HCT116 (cell line): ENCODE measurements around the gene WDR35. TPM values are rescaled to one million over a fixed set of nuclear protein-coding genes. Genes with fewer than 3 reads are reported as not detected.

Experiments used
- ATAC-seq: fragments of 200-7000 bp; cut with Tn5 transposase; 2 replicates; pipeline ENCODE4 v1.9.1; 2020; ENCODE audit warnings: mild to moderate bottlenecking, moderate library complexity
- BruUV-seq: library from RNA; stranded (reverse); fragments of 400-500 nt; replicated peaks from 2 replicates; lab custom pipeline; 2021; lab: Mats Ljungman, UMichigan
- CTCF ChIA-PET: fragments of 300-600 bp; sonication (Branson Sonifier 250); formaldehyde crosslinking; loops from one replicate; lab custom pipeline; 2021; ENCODE audit warnings: antibody characterized with exemption; lab: Charles Lee
- POLR2A ChIA-PET: fragments of 300-600, 350-600 bp; sonication (Branson Sonifier 250); formaldehyde crosslinking; loops from one replicate; lab custom pipeline; 2021; ENCODE audit warnings: antibody characterized with exemption; lab: Charles Lee
- RAD21 ChIA-PET, 2 experiments: fragments of 300-600 bp; sonication (Branson Sonifier 250); formaldehyde crosslinking; loops; one replicate each; lab custom pipeline; 2023; ENCODE audit warnings: low total read pairs in 2 of 2; ENCODE audit not compliant: uncharacterized antibody in 2 of 2, unreplicated experiment in 2 of 2, low non-redundant PET in 1 of 2; lab: Charles Lee
- DNase-seq: peaks from one replicate; pipeline ENCODE4 v3.0.0-alpha.2; 2010; ENCODE audit warnings: low read depth, low spot score
- H2AFZ ChIP-seq: fragments of 200-600 bp; shearing (Covaris generic), sonication (generic); 2 replicates; pipeline ENCODE4 v1.6.1; 2017; ENCODE audit warnings: low read depth, mixed run types, mixed read lengths, antibody characterized with exemption, low read length; ENCODE audit not compliant: poor library complexity, severe bottlenecking
- H3K27ac ChIP-seq: 2 replicates; pipeline ENCODE4 v1.5.1; 2012; ENCODE audit warnings: low read depth, low read length
- H3K27me3 ChIP-seq: fragments of 200-600 bp; sonication (generic); 2 replicates; pipeline ENCODE4 v1.6.1; 2016; ENCODE audit warnings: mixed run types, low read length, mixed read lengths; ENCODE audit not compliant: insufficient read depth
- H3K36me3 ChIP-seq, 2 experiments: fragments of 200-500 bp in 1 of 2; fragments of 200-600 bp in 1 of 2; sonication (Bioruptor generic) in 1 of 2; sonication (generic) in 1 of 2; 2 replicates each; pipeline versions ENCODE4 v1.5.1 to v1.6.1; 2014 to 2016; ENCODE audit warnings: low read length in 2 of 2, inconsistent platforms in 1 of 2, mixed read lengths in 1 of 2, mixed run types in 1 of 2; ENCODE audit not compliant: insufficient read depth in 2 of 2, control insufficient read depth in 1 of 2
- H3K4me1 ChIP-seq, 2 experiments: fragments of 200-600 bp in 1 of 2; sonication (generic) in 1 of 2; 2 replicates each; pipeline versions ENCODE4 v1.5.1 to v1.6.1; 2012 to 2017; ENCODE audit warnings: low read length in 2 of 2, inconsistent platforms in 1 of 2, mild to moderate bottlenecking in 1 of 2, mixed read lengths in 1 of 2, mixed run types in 1 of 2, moderate library complexity in 1 of 2; ENCODE audit not compliant: insufficient read depth in 2 of 2, control insufficient read depth in 1 of 2
- H3K4me2 ChIP-seq: fragments of 200-600 bp; sonication (generic); 2 replicates; pipeline ENCODE4 v1.6.1; 2017; ENCODE audit warnings: mixed run types, low read length, mixed read lengths
- H3K4me3 ChIP-seq, 2 experiments: fragments of 200-600 bp in 1 of 2; sonication (generic) in 1 of 2; replicated peaks in 1 of 2; 2 replicates each; pipeline ENCODE4 v1.5.1; 2011 to 2016; ENCODE audit warnings: low read length in 2 of 2, control low read depth in 1 of 2, low read depth in 1 of 2, mild to moderate bottlenecking in 1 of 2, mixed read lengths in 1 of 2, mixed run types in 1 of 2
- H3K79me2 ChIP-seq: fragments of 200-600 bp; sonication (generic); 2 replicates; pipeline ENCODE4 v1.6.1; 2017; ENCODE audit warnings: mild to moderate bottlenecking, mixed run types, low read length, moderate library complexity, mixed read lengths; ENCODE audit not compliant: insufficient read depth
- H3K9ac ChIP-seq: fragments of 200-600 bp; sonication (generic); 2 replicates; pipeline ENCODE4 v1.6.1; 2016; ENCODE audit warnings: low read length, mixed read lengths
- H3K9me2 ChIP-seq: fragments of 200-600 bp; sonication (generic), shearing (Covaris generic); 2 replicates; pipeline ENCODE4 v1.6.1; 2017; ENCODE audit warnings: mixed run types, mild to moderate bottlenecking, moderate library complexity; ENCODE audit not compliant: insufficient read depth
- H3K9me3 ChIP-seq, 2 experiments: fragments of 200-500 bp in 1 of 2; fragments of 200-600 bp in 1 of 2; sonication (Bioruptor generic) in 1 of 2; sonication (generic) in 1 of 2; 2 replicates each; pipeline ENCODE4 v1.6.1; 2014 to 2017; ENCODE audit warnings: low read length in 2 of 2, mixed read lengths in 2 of 2, inconsistent platforms in 1 of 2, low read depth in 1 of 2, mild to moderate bottlenecking in 1 of 2, mixed run types in 1 of 2, moderate library complexity in 1 of 2; ENCODE audit not compliant: control insufficient read depth in 1 of 2, insufficient read depth in 1 of 2
- H4K20me1 ChIP-seq: fragments of 200-600 bp; sonication (generic), shearing (Covaris generic); 2 replicates; pipeline ENCODE4 v1.6.1; 2017; ENCODE audit warnings: mixed run types, mild to moderate bottlenecking, moderate library complexity; ENCODE audit not compliant: insufficient read depth
- CEBPB ChIP-seq: IDR thresholded peaks from 2 replicates; pipeline ENCODE4 v1.6.1; 2012; ENCODE audit warnings: low read depth
- CTCF ChIP-seq, 3 experiments: fragments of 200-600 bp in 1 of 3; sonication (generic) in 1 of 3; IDR thresholded peaks in 2 of 3; conservative IDR thresholded peaks in 1 of 3; 2 replicates each; pipeline ENCODE4 v1.5.1; 2012 to 2017; ENCODE audit warnings: low read depth in 2 of 3, low read length in 2 of 3, antibody characterized with exemption in 1 of 3, borderline replicate concordance in 1 of 3, control low read depth in 1 of 3, mild to moderate bottlenecking in 1 of 3, mixed read lengths in 1 of 3, mixed run types in 1 of 3, moderate library complexity in 1 of 3; ENCODE audit not compliant: insufficient read depth in 1 of 3
- ELF1 ChIP-seq: IDR thresholded peaks from 2 replicates; pipeline ENCODE4 v1.6.1; 2012; ENCODE audit warnings: low read depth, borderline replicate concordance
- FOSL1 ChIP-seq: IDR thresholded peaks from 2 replicates; pipeline ENCODE4 v1.6.1; 2012; ENCODE audit warnings: low read depth
- JUND ChIP-seq: IDR thresholded peaks from 2 replicates; pipeline ENCODE4 v1.6.1; 2012
- POLR2A ChIP-seq: IDR thresholded peaks from 2 replicates; pipeline ENCODE4 v1.7.0; 2011; ENCODE audit warnings: borderline replicate concordance; ENCODE audit not compliant: insufficient read depth, insufficient read length; ENCODE audit errors: extremely low read depth
- RAD21 ChIP-seq: IDR thresholded peaks from 2 replicates; pipeline ENCODE4 v1.6.1; 2012; ENCODE audit warnings: low read depth, mild to moderate bottlenecking
- SP1 ChIP-seq: IDR thresholded peaks from 2 replicates; pipeline ENCODE4 v1.6.1; 2012; ENCODE audit warnings: low read depth
- SRF ChIP-seq: IDR thresholded peaks from 2 replicates; pipeline ENCODE4 v1.6.1; 2012; ENCODE audit warnings: low read depth
- TCF7L2 ChIP-seq: IDR thresholded peaks from 2 replicates; pipeline ENCODE4 v1.7.0; 2011; ENCODE audit warnings: borderline replicate concordance, inconsistent platforms; ENCODE audit not compliant: insufficient read depth, insufficient read length; ENCODE audit errors: extremely low read depth
- ZNF274 ChIP-seq: fragments of 200-500 bp; sonication (Bioruptor generic); IDR thresholded peaks from 2 replicates; pipeline ENCODE4 v1.6.1; 2014; ENCODE audit warnings: mild to moderate bottlenecking, low read depth, low read length, inconsistent platforms
- intact Hi-C: fragments of 100-400 bp; cut with micrococcal nuclease; formaldehyde crosslinking; loops from 2 replicates; pipeline ENCODE4 v1.10.0; 2022
- total RNA-seq: library from RNA; stranded (reverse); gene quantifications from one replicate; pipeline ENCODE4 v1.2.1, GENCODE V29; 2021; ENCODE audit not compliant: unreplicated experiment
- TF ChIP-seq, protein P1 (sequence below): IDR thresholded peaks from 2 replicates; pipeline ENCODE4 v1.6.1; 2011; ENCODE audit warnings: mild to moderate bottlenecking, low read length, moderate library complexity; ENCODE audit not compliant: insufficient replicate concordance; ENCODE audit errors: extremely low read depth
- TF ChIP-seq, protein P2 (sequence below): IDR thresholded peaks from 2 replicates; pipeline ENCODE4 v1.6.1; 2012

Gene WDR35
- total RNA-seq, 1 experiment from 2014 or later = 9.6 TPM

GRCh38 chr2:19882286-19882685 is 107.6 kb downstream of the WDR35 start:
- Histone ChIP-seq H3K27me3 (0 out of 2 replicates have a peak, but pooled peaks cover 4% of the 10 kb centered on the region), H3K4me3 (no peak overlapping the region), H3K27ac (no peak overlapping the region), H3K9ac (no peak overlapping the region), H2AFZ (no peak overlapping the region), H4K20me1 (no peaks in the 10 kb centered on the region), H3K9me3 (no peaks in the 10 kb centered on the region), H3K79me2 (no peaks in the 10 kb centered on the region), H3K4me2 (no peak overlapping the region), H3K9me2 (no peaks in the 10 kb centered on the region), H3K4me1 (no peaks in the 10 kb centered on the region), H3K36me3 (no peaks in the 10 kb centered on the region)
- ChIA-PET RAD21 (no interaction called here), POLR2A (no interaction called here), CTCF (no interaction called here)
- TF ChIP-seq SP1 (no peak), POLR2A (no peak), ELF1 (no peak), JUND (no peak), SRF (no peak), RAD21 (no peak), CEBPB (no peak), ZNF274 (no peak), CTCF (IDR thresholded peaks at IDR 0.05 in 2 of 3, conservative IDR thresholded peaks at IDR 0.05 in 1 of 3; ENCODE audit: borderline replicate concordance in 1 of 3, insufficient read depth in 1 of 3, low read depth in 2 of 3, low read length in 2 of 3) (no peak), TCF7L2 (no peak), FOSL1 (no peak)
- TF ChIP-seq, protein P1, sequence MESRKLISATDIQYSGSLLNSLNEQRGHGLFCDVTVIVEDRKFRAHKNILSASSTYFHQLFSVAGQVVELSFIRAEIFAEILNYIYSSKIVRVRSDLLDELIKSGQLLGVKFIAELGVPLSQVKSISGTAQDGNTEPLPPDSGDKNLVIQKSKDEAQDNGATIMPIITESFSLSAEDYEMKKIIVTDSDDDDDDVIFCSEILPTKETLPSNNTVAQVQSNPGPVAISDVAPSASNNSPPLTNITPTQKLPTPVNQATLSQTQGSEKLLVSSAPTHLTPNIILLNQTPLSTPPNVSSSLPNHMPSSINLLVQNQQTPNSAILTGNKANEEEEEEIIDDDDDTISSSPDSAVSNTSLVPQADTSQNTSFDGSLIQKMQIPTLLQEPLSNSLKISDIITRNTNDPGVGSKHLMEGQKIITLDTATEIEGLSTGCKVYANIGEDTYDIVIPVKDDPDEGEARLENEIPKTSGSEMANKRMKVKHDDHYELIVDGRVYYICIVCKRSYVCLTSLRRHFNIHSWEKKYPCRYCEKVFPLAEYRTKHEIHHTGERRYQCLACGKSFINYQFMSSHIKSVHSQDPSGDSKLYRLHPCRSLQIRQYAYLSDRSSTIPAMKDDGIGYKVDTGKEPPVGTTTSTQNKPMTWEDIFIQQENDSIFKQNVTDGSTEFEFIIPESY = no peak
- TF ChIP-seq, protein P2, sequence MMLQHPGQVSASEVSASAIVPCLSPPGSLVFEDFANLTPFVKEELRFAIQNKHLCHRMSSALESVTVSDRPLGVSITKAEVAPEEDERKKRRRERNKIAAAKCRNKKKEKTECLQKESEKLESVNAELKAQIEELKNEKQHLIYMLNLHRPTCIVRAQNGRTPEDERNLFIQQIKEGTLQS = no peak
- no peak for ATAC-seq
- no TSS peak for BruUV-seq
- intact Hi-C loops = no loop called here
- DNase-seq = no peak
